Stimulated activated CD8-positive, alpha-beta memory T cell treated with anti-CD3 and anti-CD28 coated beads, Interleukin-15, amount 100 ng/mL, for 4 hours (primary cell): Measurements from ENCODE around the gene NDUFS3.

Source experiments
- DNase-seq, 2 donors: peaks; one replicate each; pipeline ENCODE4 v3.0.0-alpha.2; 2020; ENCODE audit warnings: low read depth in 2 of 2

Gene NDUFS3

DNA sequence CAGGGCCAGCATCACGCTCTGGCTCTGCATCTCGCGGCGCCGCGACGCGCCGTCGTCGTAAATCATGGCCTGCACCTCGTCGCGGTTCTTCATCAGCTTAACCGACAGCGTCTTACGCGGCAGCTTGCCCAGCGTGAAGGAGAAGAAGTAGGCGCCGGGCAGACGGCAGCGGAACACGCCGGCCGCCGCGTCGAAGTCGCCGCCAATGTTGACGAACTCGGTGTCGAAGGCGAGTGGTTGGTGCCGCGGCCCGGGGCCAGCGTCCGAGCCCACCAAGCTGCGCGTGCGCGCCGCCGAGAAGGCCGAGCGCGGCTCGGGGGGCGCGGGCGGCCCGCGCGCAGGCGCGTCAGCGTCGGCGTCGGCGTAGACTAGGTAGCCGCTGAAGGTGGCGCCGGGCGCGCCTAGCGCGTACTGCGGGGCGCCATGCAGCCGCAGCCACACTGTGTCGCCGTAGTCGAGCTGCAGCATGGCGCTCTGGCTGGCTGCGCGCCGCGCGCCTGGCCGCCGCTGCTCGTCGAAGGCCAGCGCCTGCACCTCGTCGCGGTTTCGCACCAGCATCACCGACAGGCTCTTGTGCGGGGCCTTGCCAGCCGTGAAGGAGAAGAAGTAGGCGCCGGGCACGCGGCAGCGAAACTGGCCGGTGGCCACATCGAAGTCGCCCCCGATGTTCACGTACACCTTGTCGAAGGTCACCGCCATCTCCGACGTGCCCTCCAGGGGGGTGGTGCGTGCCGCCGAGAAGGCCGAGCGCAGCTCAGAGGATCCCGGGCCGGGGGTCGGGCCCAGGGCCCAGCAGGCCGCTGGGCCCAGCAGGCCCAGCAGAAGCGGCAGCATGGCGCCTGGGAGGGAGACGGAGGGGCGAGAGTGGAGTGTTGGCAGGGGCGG, 11.3 kb downstream of the NDUFS3 start:
- DNase-seq = no peak

DNA sequence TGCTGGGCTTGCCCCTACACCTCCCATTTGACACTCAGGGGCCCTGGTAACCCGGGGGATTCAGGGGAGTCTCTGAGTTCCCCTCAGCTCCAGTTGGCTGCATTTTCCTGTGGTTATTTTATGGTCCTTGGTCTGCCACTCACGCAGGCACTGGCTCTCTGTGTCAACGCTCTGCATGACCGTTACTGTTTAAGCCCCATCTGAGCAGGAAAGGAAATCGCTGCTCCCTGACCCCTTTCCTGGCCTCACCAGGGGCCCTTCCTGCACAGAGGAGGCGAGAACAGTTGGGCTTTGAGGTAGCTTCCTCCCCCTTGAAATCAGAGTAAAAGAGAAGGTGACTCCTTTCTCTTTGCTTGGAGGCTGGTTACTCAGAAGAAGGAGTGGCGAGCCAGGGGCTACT, 12.9 kb downstream of the NDUFS3 start:
- no peak for DNase-seq

DNA sequence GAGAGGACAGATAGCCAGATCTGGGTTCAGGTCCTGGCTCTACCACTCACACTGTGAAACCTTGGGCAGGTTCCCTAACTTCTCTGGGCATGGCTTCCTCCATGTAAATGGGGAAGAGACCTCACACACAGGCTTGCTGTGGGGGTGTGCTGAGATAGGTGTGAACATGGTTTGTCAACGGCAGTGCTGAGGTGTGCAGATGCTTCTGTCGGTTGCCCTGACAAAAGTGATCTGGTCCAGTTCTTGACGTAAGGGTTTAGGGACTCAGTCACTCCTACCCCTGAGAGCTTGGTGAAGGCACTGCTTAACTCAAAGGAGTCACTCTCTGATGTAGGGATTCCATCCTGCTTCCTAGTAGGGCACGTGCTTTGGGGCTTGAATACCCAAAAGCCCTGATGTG, 13.4 kb downstream of the NDUFS3 start:
- no peak for DNase-seq

DNA sequence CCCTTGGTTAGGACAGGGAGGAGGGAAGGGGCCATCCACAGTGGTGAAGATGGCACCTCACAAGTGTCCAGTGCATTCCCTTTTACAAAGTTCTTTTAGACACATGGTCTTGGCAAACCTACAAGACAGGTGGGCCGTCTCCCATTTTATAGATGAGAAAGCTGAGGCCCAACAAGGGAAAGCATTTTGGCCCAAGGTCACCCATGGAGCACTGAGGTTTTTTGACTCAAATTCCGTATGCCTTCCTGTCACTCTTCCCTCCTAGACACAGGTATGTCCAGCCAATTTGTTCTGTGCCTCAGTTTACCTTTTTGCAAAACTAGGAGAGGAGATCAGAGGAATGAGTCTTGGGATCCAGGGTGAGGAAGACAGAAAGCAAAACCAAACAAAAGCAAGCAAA, 14.1 kb downstream of the NDUFS3 start:
- no peak for DNase-seq

DNA sequence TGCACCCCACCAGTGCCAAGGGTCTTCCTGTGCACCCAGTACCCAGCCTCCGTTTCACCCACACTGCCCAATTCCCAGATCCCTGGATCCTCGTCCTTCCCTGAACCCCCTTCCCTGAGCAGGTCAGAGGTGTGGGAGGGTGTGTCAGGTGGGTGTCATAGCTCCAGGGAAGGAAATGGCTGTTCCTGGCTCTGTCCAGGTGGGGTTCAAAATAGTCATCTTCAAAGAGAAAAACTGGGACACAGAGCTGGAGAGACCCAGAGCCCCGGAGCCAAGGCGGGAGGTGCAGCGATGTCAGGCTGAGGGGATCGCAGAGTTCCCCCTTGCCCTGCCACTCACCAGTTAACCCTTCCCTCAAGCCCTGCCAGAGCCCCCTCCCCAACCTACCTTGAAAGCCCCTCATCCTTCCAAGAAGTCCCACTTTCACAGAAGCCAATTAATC, 14.6 kb downstream of the NDUFS3 start:
- no peak for DNase-seq

DNA sequence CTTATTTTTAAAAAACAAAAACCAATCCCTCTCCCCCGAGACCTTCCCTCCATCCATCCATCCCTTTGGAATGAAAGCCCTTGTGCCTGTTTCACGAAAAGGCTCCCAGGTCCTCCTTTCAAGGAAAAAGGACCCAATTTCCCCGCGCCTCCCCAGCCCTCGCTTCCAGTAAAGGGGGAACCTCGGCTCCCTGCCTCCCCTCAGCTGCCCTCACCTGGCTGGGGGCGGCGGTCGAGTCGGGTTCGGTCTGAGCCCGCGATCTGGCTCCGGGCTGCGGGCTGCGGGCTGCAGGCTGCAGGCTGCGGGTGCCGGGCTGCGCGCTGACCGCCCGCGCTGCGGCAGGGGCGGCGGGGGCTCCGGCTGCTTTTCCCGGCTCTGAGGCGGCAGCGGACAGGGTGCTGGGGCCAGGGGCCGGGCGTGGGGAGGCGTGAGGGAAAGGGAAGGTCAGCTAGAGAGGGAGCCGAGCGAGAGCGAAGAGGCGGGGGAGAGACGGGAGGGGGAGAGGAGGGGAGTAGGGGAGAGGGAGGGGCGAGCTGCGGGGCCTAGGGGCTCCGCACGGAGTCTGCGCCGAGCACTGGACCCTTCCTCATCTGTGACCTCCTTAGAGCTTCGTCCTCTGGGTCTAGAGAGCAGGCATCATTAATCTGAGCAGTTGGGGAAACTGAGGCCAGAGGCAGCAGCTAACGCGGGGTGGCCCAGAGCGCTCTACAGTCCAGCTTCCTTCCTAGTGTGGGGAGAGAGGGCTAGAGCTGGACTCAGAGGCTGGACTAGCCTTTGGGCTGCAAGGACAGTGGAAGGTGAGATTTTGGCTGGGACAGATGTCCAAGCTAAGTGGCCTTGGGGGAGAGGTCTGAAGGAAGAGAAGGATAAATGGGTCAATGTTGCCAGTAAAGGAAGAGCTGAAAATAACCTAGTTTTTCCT, 15.3 kb downstream of the NDUFS3 start, which contains the start of gene C1QTNF4:
Gene C1QTNF4, minus strand, starts transcription at position 478 of the 922 bp plus-strand sequence. CDS start 3,601 bp downstream, outside the sequence.
- DNase-seq = no peak

DNA sequence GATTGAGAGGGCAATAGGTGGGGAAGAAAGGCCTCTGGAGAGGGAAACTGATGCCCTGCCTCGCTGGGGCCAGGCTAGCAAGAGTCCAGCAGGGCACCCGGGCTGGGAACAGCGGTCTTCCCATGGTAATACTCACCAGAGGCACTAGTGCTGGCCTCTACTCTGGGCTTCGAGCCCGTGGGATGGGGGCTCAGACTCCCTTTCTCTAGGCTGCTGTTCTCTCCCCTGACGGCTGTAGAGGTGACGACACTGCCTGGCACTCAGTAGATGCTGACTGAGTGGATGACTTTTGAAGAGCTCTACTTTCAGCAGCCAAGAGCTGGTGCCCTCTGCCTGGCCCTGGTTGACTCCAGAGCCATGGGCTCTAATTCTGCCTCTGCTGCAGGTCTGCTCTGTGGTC, 16.2 kb downstream of the NDUFS3 start:
- DNase-seq = no peak

DNA sequence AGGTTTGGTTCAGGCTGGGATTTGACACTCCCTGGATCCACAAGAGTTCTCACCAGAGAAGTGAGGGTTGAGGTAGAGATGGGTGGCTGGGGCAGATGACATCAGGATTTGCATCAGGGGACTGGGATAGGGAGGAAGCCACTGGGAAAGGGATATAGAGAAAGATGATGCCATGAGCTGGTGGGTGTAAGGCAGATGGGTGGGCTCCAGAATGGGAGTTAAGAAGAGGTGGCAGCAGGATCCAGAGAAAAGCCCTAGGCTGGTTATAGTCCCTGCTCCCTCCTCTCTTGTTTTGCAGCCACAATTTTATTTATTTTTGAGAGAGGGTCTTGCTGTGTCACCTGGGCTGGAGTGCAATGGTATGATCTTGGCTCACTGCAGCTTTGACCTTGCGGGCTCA, 17.1 kb downstream of the NDUFS3 start:
- no peak for DNase-seq

DNA sequence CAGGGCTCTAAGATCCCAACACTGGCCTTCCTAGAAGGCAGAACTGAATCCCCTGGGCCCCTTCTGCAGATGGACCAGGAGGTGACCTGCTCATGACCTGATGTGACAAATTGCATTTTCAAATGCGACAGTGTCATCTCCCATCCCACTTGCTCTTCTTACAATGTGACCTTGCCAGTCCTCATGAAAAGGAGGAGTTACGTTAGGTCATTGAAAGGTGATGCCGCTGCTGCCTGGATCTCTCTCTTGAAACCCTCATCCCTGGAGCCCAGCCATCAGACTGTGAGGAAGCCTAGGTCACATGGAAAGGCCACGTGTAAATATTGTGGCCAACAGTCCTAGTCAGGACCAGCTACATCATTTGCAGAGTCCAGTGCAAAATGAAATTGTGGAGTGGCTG, 21.0 kb downstream of the NDUFS3 start:
- no peak for DNase-seq

DNA sequence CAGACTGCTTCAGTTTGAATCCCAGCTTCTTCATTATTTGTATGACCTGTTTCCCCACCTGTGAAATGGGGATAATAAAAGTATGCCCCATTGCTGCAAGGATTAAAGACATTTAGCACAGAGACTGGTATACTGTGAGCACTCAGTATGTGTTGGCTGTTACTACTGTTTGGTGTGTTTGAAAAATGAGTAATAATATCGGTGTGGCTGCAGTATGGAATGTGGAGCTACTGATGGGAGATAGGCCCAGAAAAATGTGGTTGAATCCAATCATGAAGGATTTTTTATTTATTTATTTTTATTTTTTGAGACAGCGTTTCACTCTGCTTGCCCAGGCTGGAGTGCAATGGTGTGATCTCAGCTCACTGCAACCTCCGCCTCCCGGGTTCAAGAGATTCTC, 24.4 kb downstream of the NDUFS3 start:
- DNase-seq = no peak

DNA sequence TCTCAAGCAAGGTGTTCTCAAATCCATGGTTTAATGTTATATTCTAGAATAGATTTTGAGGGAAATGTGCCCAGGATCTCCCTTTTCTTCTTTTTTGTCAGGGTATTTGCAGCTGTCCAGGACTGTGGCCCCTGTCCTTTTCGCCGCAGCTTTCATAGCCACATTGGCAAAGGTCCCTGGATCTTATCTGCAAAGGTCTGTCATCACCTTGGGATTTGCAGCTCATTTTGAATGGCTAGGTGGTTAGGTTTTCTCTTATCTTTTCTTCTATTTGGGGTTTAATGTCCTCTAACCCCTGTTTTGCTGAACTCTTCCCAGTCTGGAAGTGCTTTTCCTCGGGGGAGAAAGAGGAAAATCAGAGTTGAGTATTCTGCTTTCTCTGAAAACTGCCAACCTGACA, 27.0 kb downstream of the NDUFS3 start:
- no peak for DNase-seq

DNA sequence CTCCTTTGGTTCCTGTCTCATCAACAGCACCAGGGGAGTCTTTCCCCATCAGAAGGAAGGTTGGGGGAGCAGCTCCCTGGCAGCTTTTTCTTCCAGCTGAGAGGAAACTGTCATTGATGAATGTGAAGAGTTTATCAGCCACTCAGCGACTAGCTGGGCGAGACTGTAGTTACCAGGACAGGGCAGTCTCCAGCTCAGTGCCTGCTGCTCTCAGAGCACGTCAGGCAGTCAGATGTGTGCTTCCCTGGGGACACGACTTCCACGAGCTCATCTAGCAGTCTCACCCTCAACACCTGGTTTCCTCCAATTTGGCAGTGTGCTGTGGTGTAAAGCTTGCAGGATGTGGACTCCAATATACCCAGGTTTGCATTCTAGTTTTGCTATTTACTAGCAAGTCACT, 27.9 kb downstream of the NDUFS3 start:
- no peak for DNase-seq

DNA sequence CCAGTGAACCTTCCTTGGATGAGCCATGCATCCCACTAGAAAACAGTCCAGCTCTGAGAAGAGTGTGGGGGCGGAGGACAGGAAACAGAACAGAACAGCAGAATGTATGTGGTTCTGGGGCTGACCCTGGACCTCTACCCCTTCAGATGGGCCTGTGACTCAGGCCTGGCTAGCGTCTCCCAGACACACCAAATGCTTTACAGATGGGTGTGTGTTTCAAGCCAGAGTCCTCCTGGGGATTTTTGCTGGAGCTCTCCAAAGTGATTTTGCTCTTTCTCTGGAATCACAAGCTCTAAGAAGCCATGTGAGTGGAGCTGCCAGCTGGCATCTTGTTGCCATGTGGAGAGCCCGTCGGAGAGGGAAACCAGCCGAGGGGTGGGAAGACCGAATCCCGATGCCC, 28.5 kb downstream of the NDUFS3 start:
- no peak for DNase-seq

DNA sequence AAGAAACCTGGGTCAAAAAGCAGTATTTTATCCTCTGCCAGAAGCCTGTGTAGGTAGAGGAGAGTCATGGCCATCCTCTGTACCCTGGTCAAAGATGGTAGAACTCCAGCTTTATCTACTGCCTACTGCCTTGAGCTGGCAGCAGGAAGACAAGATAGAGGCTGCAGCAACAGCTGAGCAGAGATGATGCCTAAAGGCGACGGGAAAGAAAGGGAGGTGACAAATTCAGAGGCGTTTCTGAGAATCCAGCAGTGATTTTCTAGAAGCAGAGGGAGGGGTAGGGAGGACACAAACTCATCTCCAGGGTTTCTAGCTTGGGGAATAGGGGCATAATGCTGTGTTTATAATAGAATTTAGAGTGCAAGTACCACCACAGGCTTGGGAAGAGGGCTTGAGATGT, 30.8 kb downstream of the NDUFS3 start:
- no peak for DNase-seq

DNA sequence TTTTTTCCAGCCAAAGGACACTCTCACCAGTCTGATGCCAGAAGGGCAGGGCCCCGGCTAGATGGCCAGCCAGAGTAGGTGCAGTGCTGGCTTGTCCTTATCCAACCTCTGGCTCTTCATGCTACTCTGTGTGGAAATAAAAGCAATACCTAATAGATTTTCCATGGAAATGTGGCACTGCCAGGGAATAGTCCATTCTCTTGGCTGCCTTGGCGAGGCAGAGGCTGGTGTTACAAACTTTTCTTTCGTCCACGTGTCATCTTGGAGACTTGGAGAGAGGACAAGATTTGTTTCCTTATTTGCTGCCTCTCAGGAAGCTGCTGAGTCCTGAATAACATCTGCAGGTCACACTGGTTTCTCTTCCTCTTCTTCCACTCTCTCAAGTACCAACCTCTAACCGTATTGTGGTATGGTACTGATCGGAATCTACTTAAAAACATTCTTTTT, 32.5 kb downstream of the NDUFS3 start:
- no peak for DNase-seq

DNA sequence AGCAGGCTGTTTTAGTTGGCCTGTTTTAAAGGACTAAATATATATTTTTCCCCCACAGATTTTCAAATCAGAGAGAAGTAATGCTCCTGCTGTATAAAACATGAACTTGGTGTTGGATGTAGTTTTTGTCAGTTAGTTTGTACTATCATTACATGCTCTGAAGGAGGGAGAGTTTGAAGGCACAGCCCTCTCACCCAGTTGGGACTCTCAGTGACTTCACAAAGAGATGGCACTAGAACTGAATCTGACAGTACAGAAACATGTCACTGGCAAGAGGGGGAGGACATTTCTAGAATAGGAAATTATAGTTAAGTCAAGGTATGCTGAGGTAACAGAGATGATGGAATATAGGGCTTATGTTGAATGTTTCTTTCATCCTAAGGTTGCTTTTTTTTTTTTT, 36.4 kb downstream of the NDUFS3 start:
- DNase-seq = no peak

DNA sequence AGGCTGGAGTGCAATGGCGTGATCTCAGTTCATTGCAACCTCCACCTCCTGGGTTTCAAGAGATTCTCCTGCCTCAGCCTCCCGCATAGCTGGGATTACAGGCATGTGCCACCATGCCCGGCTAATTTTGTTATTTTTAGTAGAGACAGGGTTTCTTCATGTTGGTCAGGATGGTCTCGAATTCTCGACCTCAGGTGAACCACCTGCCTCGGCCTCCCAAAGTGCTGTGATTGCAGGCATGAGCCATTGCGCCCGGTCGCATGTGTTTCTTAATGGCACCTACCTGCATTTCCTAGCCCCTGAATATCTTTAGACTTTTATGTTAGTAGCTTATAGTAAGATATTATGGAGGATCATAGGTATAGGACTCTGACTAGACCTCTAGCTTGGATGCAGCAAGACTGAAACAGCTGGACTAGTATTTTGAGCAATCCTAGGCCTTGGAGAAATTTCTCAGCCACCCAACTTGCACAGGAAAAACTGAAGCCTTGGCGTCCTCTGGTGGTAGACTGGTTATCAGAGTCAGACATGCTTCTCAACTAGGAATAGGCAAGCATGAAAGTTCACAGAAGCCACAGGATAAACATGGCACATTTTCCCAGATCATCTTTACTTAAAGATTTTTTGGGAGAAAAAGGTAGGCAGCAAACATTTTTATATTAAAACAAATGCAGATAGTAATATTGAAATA, 38.0 kb downstream of the NDUFS3 start:
- DNase-seq = no peak

DNA sequence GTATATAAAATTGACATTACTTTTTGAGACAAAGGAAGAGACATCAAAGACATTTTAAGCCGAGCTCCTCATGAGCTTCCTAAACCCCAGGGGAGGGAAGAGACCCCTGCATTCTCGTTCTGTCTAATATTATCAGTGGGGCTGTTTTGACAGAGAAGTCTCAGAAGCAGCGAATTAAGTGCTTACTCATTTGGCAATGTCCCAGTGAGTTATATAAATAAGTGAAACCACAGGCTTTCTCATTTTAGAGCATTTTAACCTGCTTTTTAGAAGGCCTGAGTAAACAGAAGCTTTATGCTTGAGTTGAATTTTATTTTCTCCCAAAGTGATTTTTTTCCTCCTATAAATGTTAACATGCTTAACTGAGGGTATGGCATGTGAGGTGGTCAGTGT, 38.5 kb downstream of the NDUFS3 start:
- no peak for DNase-seq

DNA sequence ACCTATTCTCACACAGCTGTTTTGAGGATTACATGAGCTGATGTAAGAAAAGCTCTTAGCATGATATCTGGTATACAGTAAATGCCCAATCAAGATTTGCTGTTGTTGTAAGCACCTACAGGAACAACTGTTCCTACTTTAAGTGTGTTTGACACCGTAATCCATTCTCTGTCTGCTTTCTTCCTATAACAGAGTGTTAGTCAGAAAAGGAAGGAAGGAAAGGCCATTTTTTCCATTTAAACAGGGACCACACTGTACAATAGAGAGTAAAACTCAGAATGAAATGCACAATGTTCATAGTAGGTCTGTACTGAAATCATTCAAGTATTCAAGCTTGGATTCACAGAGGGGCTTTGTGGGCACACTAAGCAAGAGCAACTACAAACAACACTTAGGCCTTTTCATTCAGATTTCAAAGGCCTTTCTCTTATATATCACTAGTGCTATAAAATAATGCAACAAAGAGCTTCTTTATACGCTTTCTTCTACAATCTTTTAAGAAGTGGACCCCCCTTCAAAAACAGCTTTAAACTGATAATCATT, 42.0 kb downstream of the NDUFS3 start:
- no peak for DNase-seq

DNA sequence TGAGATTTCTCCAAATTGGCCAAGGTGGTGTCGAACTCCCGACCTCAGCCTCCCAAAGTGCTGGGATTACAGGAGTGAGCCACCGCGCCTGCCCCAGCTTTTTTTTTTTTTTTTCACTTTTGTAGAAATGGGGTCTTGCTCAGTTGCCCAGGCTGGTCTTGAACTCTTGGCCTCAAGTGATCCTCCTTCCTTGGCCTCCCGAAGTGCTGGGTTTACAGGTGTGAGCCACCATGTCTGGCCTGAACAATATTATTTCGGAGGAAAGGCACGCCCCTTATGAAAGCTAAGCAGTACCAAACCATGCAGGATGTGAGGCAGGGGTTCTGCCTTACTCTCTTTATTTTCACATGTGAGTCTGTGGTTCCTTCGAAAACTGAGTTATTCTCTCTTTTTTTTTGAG, 47.4 kb downstream of the NDUFS3 start:
- DNase-seq = no peak

DNA sequence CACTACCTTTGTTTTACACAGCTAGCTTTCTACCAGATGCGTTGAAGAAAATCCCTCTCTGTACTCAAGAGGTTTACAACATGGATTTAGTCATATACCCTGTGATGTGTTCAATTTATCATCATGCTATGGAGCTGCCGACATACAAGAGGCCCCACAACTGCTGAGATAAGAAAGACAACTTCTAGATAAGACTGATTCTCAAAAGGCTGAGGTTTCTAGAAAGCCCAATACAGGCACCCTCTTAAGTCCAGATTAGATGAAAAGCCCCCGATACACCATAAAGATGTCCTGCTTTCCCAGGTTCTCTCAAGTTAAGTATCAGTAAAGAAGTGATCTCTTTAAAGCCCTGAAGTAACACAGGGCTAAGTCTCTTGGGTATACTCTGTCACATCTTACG, 49.2 kb downstream of the NDUFS3 start:
- no peak for DNase-seq

DNA sequence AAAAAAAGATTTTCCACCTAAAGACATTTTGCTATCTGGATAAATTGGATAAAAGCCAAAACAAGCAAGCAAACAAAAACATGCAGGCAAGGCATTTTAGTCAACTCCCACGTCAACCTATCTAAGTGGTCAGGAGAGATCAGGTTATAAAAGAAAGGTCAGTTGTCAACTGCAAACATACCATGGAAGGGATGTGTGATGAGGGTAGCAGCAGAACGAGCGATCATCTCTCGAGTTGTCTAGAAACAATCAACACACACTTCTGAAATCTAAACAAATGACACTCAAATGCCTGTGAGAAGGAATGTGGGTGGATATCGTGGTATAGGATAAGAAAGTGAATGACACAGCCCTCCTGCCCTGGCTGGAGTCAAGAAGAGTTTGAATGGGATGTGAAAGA, 52.6 kb downstream of the NDUFS3 start:
- no peak for DNase-seq
